Measurements from ENCODE around the gene SUSD3.
A peak's percentile ranks its signal among the peaks of the same experiment; 100 is the strongest.
"Not testable (repeated sequence)": the region's sequence is repeated elsewhere in the genome, so short reads cannot be mapped to it uniquely, and the experiment has no call there.

The SUSD3 gene

GRCh38 chr9:93094658-93095204, 36.2 kb downstream of the SUSD3 start:
- no peak for DNase-seq

- DNase-seq = peak; percentile 94
Measured at GRCh38 chr9:93095205-93096130, 37.0 kb downstream of the SUSD3 start.

GRCh38 chr9:93096131-93096802, 37.8 kb downstream of the SUSD3 start, which contains the start of gene CARD19:
CARD19 (plus strand) TSS chr9:93096217; CDS start chr9:93096346, 129 bp downstream.
- no peak for DNase-seq

- DNase-seq = no peak
Measured at GRCh38 chr9:93096811-93097382, 38.4 kb downstream of the SUSD3 start.

GRCh38 chr9:93097511-93098201, 39.2 kb downstream of the SUSD3 start:
- no peak for DNase-seq

- DNase-seq = peak; percentile 96
Measured at GRCh38 chr9:93098236-93098946, 39.9 kb downstream of the SUSD3 start.

GRCh38 chr9:93099551-93100275, 41.2 kb downstream of the SUSD3 start:
- no peak for DNase-seq

- no peak for DNase-seq
Measured at GRCh38 chr9:93100276-93100636, 41.8 kb downstream of the SUSD3 start.

- not testable (repeated sequence) for DNase-seq
Measured at GRCh38 chr9:93101086-93101485, 42.6 kb downstream of the SUSD3 start.

GRCh38 chr9:93105620-93106019, 47.1 kb downstream of the SUSD3 start:
- no peak for DNase-seq

GRCh38 chr9:93107151-93107824, 48.8 kb downstream of the SUSD3 start:
- no peak for DNase-seq

- no peak for DNase-seq
Measured at GRCh38 chr9:93107825-93108161, 49.3 kb downstream of the SUSD3 start.

GRCh38 chr9:93108291-93109041, 50.0 kb downstream of the SUSD3 start:
- no peak for DNase-seq

- no peak for DNase-seq
Measured at GRCh38 chr9:93110311-93110855, 51.9 kb downstream of the SUSD3 start.

GRCh38 chr9:93111001-93111370, 52.5 kb downstream of the SUSD3 start:
- no peak for DNase-seq

- DNase-seq = peak; percentile 96
Measured at GRCh38 chr9:93111371-93112115, 53.0 kb downstream of the SUSD3 start.

GRCh38 chr9:93112116-93112863, 53.8 kb downstream of the SUSD3 start:
- no peak for DNase-seq

- no peak for DNase-seq
Measured at GRCh38 chr9:93112864-93113389, 54.4 kb downstream of the SUSD3 start.

Data from NCI-H226 (cell line).